NCI-H82 (cell line): ENCODE results near the gene ZBTB7A.

Experiments
- DNase-seq: peaks from one replicate; lab custom pipeline; 2025; lab: John Stamatoyannopoulos, UW

Gene ZBTB7A

GRCh38 chr19:4066682-4067395 is at the start of gene ZBTB7A:
ZBTB7A (minus strand) TSS chr19:4066899; CDS start chr19:4055232, 11,667 bp downstream.
- peak; percentile 83 for DNase-seq

GRCh38 chr19:4115818-4116385 is 49.2 kb upstream of the ZBTB7A start:
- peak; percentile 67 for DNase-seq

- DNase-seq = peak; percentile 17
Observed at GRCh38 chr19:4115050-4115817, 48.5 kb upstream of the ZBTB7A start.

- no peak for DNase-seq
Observed at GRCh38 chr19:4114181-4114580, 47.5 kb upstream of the ZBTB7A start.

- DNase-seq = peak; percentile 22
Observed at GRCh38 chr19:4113398-4114088, 46.8 kb upstream of the ZBTB7A start.

- no peak for DNase-seq
Observed at GRCh38 chr19:4112367-4112766, 45.7 kb upstream of the ZBTB7A start.

- no peak for DNase-seq
Observed at GRCh38 chr19:4109626-4109945, 42.9 kb upstream of the ZBTB7A start.

GRCh38 chr19:4108767-4109625 is 42.3 kb upstream of the ZBTB7A start:
- no peak for DNase-seq

- no peak for DNase-seq
Observed at GRCh38 chr19:4103080-4103433, 36.4 kb upstream of the ZBTB7A start.

GRCh38 chr19:4102339-4103079 is 35.8 kb upstream of the ZBTB7A start:
- DNase-seq = no peak

- no peak for DNase-seq
Observed at GRCh38 chr19:4101496-4101770, 34.7 kb upstream of the ZBTB7A start.

GRCh38 chr19:4100647-4101495 is 34.2 kb upstream of the ZBTB7A start:
- DNase-seq = no peak

- DNase-seq = no peak
Observed at GRCh38 chr19:4099041-4099764, 32.5 kb upstream of the ZBTB7A start.

- no peak for DNase-seq
Observed at GRCh38 chr19:4098493-4098892, 31.8 kb upstream of the ZBTB7A start.

GRCh38 chr19:4097501-4097900 is 30.8 kb upstream of the ZBTB7A start:
- no peak for DNase-seq

- DNase-seq = no peak
Observed at GRCh38 chr19:4096049-4096892, 29.6 kb upstream of the ZBTB7A start.

GRCh38 chr19:4095488-4095844 is 28.8 kb upstream of the ZBTB7A start:
- DNase-seq = no peak

- no peak for DNase-seq
Observed at GRCh38 chr19:4094761-4095487, 28.2 kb upstream of the ZBTB7A start.
